ENCODE results near the gene KCNQ1.

- TF ChIP-seq CTCF (IDR thresholded peaks at IDR 0.05): no peak
- no peak for TF ChIP-seq POLR2A (IDR thresholded peaks at IDR 0.05)
Observed at GRCh38 chr11:2609345-2609744, 164.5 kb downstream of the KCNQ1 start.

All from body of pancreas (tissue), 4 donors.